Superior temporal gyrus (tissue), 1 donor: ENCODE data around the gene SYT17.

Experiments used
- DNase-seq: peaks from one replicate; pipeline ENCODE4 v3.0.0-alpha.2; 2016; ENCODE audit errors: extremely low spot score

The SYT17 gene

GRCh38 chr16:19167710-19168370 lies at the start of gene SYT17:
TSS of gene SYT17 (plus strand) at chr16:19168240. CDS start at chr16:19168647, 407 bp downstream.
- DNase-seq, result peak; percentile 21

GRCh38 chr16:19118938-19119431 lies 49.1 kb upstream of the SYT17 start:
- DNase-seq, result peak; percentile 63

GRCh38 chr16:19119564-19119963 lies 48.5 kb upstream of the SYT17 start:
- no peak for DNase-seq

- no peak for DNase-seq
These were observed 44.4 kb upstream of the SYT17 start for GRCh38 chr16:19123535-19124178.

GRCh38 chr16:19126300-19126699 lies 41.7 kb upstream of the SYT17 start:
- DNase-seq, result no peak

- DNase-seq, result no peak
These were observed 40.8 kb upstream of the SYT17 start for GRCh38 chr16:19127205-19127604.

GRCh38 chr16:19127674-19128131 lies 40.3 kb upstream of the SYT17 start:
- no peak for DNase-seq

- no peak for DNase-seq
These were observed 39.4 kb upstream of the SYT17 start for GRCh38 chr16:19128454-19129200.

GRCh38 chr16:19130385-19130784 lies 37.7 kb upstream of the SYT17 start:
- no peak for DNase-seq

- DNase-seq, result no peak
These were observed 36.9 kb upstream of the SYT17 start for GRCh38 chr16:19130852-19131824.

GRCh38 chr16:19131825-19132218 lies 36.2 kb upstream of the SYT17 start:
- DNase-seq, result no peak

GRCh38 chr16:19132255-19132654 lies 35.8 kb upstream of the SYT17 start:
- no peak for DNase-seq

GRCh38 chr16:19132898-19133297 lies 35.1 kb upstream of the SYT17 start:
- DNase-seq, result no peak

- no peak for DNase-seq
These were observed 34.4 kb upstream of the SYT17 start for GRCh38 chr16:19133600-19133999.

- no peak for DNase-seq
These were observed 32.7 kb upstream of the SYT17 start for GRCh38 chr16:19135201-19135842.

GRCh38 chr16:19135896-19136438 lies 32.1 kb upstream of the SYT17 start:
- DNase-seq, result no peak

GRCh38 chr16:19136549-19137196 lies 31.4 kb upstream of the SYT17 start:
- DNase-seq, result no peak

- no peak for DNase-seq
These were observed 30.6 kb upstream of the SYT17 start for GRCh38 chr16:19137201-19138128.

- DNase-seq, result no peak
These were observed 29.4 kb upstream of the SYT17 start for GRCh38 chr16:19138601-19139000.
